Astrocyte (in vitro differentiated cells and primary cell): ENCODE data around the gene DUSP28.

Experiments used
- CTCF ChIP-seq: IDR thresholded peaks from 2 replicates; pipeline ENCODE4 v1.5.1; 2011; ENCODE audit warnings: low read depth, mild to moderate bottlenecking, inconsistent platforms, low read length, moderate library complexity; ENCODE audit not compliant: insufficient read depth
- EZH2 ChIP-seq: IDR thresholded peaks from 2 replicates; pipeline ENCODE4 v1.6.1; 2012; ENCODE audit warnings: mild to moderate bottlenecking, low read length, inconsistent platforms; ENCODE audit not compliant: insufficient read depth

- TF ChIP-seq CTCF (no peak), EZH2 (no peak)
Observed at GRCh38 chr2:240561325-240561971, 1.3 kb downstream of the DUSP28 start.
